Coronary artery (tissue), 2 donors: Measurements from ENCODE around the gene GSAP.

Experiments used
- DNase-seq: peaks from one replicate; pipeline ENCODE4 v3.0.0-alpha.2; 2017; ENCODE audit warnings: low spot score
- H3K27ac ChIP-seq, 2 donors: fragments of 200-600 bp; sonication (generic); one replicate each; pipeline ENCODE4 v1.5.1; 2016 to 2019
- H3K4me3 ChIP-seq: fragments of 200-600 bp; sonication (generic); 2 replicates; pipeline ENCODE4 v1.5.1; 2016; ENCODE audit warnings: mild to moderate bottlenecking, moderate library complexity
- TF ChIP-seq, protein P1 (sequence below): fragments of 200-600 bp; sonication (generic); IDR thresholded peaks from one replicate; pipeline ENCODE4 v1.5.1; 2019; ENCODE audit warnings: antibody characterized with exemption

The GSAP gene

DNA sequence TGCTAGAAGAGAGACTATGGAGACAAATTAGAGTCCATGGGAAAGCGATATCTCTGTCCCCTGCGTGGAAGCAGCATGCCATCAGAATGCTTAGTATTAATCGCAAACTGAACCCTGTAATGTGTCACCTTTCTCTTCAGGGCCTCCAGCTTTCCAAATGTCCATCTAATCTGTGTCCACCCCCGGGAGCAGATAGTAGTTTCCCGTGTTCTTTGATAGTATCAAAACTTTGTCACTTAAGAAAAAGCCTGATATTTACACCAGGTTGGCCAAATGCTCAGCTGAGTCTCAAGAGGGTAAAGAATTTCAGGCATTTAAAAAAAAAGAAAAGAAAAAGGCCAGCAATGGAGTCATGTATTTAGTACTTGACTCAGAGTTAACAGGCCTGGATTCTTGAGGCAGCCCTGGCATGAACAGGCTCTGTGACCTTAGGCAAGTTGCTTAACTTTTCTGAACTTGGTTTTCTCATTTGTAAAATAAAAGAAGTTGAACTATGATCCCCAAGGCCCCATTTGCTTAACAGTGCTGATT is 10.4 kb upstream of the GSAP start:
- Histone ChIP-seq H3K27ac (no peak overlapping the region), H3K4me3 (no peak overlapping the region)
- no peak for DNase-seq
- TF ChIP-seq, protein P1, sequence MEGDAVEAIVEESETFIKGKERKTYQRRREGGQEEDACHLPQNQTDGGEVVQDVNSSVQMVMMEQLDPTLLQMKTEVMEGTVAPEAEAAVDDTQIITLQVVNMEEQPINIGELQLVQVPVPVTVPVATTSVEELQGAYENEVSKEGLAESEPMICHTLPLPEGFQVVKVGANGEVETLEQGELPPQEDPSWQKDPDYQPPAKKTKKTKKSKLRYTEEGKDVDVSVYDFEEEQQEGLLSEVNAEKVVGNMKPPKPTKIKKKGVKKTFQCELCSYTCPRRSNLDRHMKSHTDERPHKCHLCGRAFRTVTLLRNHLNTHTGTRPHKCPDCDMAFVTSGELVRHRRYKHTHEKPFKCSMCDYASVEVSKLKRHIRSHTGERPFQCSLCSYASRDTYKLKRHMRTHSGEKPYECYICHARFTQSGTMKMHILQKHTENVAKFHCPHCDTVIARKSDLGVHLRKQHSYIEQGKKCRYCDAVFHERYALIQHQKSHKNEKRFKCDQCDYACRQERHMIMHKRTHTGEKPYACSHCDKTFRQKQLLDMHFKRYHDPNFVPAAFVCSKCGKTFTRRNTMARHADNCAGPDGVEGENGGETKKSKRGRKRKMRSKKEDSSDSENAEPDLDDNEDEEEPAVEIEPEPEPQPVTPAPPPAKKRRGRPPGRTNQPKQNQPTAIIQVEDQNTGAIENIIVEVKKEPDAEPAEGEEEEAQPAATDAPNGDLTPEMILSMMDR, result no peak

DNA sequence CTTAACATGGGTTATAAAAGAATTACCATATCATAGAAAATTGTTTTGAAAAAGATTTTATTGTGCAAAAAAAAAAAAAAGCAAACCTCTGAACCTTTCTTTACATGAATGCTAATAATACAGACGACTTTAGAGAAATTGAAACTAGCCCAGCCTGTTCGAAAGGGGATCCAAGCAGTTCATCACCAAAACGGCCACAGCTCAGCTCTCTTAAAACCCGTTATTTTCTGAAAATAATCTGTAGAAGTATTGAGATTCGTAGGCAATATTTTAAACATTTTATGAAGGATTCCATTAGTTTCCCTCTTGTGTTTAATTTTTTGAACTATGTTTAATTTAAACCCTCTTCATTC is 9.9 kb upstream of the GSAP start:
- H3K27ac ChIP-seq, result no peak overlapping the region
- DNase-seq, result no peak
- H3K4me3 ChIP-seq, result no peak overlapping the region
- TF ChIP-seq, protein P1, result no peak

DNA sequence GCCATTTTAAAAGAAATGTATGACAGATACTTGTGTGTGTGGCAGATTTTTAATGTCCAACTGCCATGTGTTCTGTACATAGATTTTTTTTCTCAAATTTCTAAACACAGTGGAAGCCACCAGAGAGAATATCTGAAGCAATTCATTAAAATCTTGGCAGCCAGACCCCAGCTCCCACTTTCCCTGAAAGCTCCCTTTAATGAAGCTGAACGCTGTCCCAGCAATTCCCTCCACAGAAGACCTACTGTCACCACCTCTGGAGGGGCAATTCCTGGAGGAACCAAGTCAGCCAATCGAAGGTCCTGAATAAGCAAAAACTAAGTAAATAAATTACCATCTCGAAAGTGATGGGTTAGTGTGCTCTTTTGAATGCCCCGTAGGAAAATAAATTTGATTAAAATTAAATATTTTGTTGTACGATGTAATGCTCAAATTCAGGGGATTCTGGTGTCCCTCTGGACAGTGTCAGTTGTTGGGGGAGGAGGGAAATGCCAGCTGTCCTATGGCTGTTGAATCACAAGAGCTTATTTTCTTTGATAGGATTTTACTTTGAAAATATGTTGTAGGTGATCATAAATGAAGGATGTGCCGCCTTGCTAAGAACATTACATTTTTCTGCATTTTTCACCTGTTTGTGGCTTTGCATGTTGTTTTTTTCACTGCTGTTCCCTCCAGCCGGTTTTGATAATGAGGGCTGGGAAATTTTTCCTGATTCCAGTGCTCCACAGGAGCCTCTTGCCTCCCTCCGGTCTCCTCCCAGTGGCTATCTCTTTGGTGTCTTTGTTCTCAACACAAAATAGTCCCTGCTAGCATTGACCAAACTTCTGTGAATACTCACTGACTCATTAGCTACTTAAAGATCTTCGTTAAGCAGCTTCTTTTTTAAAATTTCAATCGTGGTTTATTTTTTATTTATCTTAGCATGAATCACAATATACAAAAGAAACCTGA is 9.2 kb upstream of the GSAP start:
- Histone ChIP-seq H3K4me3 (no peak overlapping the region), H3K27ac (no peak overlapping the region)
- DNase-seq, result no peak
- TF ChIP-seq, protein P1, result no peak

DNA sequence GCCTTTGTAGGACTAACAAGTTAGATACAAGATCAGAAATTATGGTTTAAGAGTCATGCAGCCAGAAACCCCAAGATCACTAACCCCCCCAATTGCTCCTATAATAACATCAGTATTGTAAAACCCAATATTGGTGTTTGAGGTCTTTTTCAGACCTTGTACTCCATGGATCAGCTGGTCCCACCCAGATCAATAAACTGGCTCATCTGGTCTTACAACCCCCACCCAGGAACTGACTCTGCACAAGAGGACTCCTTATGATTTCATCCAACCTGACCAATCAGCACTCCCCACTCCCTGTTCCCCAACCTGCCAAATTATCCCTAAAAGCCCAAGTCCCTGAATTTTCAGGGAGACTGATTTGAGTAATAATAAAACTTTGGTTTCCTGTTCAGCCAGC is 6.4 kb upstream of the GSAP start:
- Histone ChIP-seq H3K4me3 (no peak overlapping the region), H3K27ac (no peak overlapping the region)
- TF ChIP-seq, protein P1, result no peak
- no peak for DNase-seq

DNA sequence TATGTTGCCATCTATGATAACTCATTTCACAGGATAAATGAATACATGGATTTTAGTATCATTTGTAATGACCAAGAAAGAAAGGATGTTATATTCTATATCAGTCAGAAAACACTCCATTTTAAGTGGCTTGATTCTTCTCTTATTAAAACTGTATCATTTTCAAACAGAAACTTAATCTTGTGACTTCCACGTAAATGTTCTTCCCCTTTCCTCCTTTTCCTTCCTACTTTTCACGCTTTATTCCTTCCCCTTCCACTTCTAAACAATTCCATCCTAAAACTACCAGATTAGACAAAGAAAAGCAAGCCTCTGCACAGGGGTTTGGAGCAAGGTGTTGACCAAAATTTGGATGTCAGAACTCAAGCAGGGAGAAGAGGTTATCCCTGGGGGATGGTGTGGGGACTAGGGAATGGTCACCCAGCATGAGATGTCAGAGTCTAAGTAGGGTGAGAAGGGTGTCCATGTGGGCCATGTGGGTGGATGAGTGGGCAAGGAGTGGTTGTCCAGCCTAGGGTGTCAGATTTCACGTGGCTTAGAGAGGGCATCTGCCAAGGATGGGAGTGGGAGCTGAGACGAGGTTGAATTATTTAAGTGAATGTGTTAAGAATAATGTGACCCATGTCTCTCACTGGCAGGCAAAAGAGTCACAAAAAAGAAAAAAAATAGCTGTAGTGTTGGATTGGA is 5.0 kb upstream of the GSAP start:
- Histone ChIP-seq H3K4me3 (no peak overlapping the region), H3K27ac (peak overlapping the region in 1 of 2 donors; percentile 65)
- TF ChIP-seq, protein P1, result no peak
- no peak for DNase-seq

DNA sequence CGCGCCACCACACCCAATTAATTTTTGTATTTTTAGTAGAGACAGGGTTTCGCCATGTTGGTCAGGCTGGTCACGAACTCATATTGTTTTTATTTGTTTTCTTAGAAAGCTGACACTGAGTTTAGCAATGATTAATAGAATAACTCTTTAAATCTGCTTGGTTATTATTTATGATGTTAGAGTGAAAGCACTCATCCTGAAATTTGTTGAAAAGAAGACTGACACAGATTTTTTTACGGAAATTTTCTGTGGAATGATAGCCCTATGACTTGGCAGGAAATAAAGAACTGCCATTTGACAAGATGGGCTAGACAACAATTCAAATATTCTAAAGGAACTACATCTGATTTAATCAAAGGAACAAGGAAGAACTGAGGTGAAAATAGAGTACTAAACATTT is 4.3 kb upstream of the GSAP start:
- no peak for DNase-seq
- H3K27ac ChIP-seq, result no peak overlapping the region
- TF ChIP-seq, protein P1, result no peak
- no peak overlapping the region for H3K4me3 ChIP-seq
